ENCODE results near the gene ELSPBP1.
"Not testable (repeated sequence)": the region's sequence is repeated elsewhere in the genome, so short reads cannot be mapped to it uniquely, and the experiment has no call there.

Gene ELSPBP1

GRCh38 chr19:48059331-48059730, 64.9 kb downstream of the ELSPBP1 start:
- TF ChIP-seq CTCF (IDR thresholded peaks at IDR 0.05; ENCODE audit: control extremely low read depth, extremely low read depth, low read depth, missing control alignments): no peak
- CTCF ChIA-PET: no interaction called here
- no peak for DNase-seq (ENCODE audit: extremely low spot score)
- POLR2A ChIA-PET: no interaction called here

GRCh38 chr19:48060381-48060780, 65.9 kb downstream of the ELSPBP1 start:
- TF ChIP-seq CTCF (IDR thresholded peaks at IDR 0.05; ENCODE audit: control extremely low read depth, extremely low read depth, low read depth, missing control alignments): no peak
- ChIA-PET POLR2A (no interaction called here), CTCF (interaction anchor here (1.2 kb wide), 1 partner anchor 12 kb away, joined by 3 read pairs; no protein-coding TSS in a partner anchor)
- DNase-seq (ENCODE audit: extremely low spot score): no peak

- no peak for TF ChIP-seq CTCF (IDR thresholded peaks at IDR 0.05; ENCODE audit: control extremely low read depth, extremely low read depth, low read depth, missing control alignments)
- ChIA-PET CTCF (interaction anchor here (1.8 kb wide), 1 partner anchor 23 kb away, joined by 3 read pairs; no protein-coding TSS in a partner anchor), POLR2A (no interaction called here)
- no peak for DNase-seq (ENCODE audit: extremely low spot score)
These were observed 67.2 kb downstream of the ELSPBP1 start for GRCh38 chr19:48061401-48062344.

- ChIA-PET CTCF (no interaction called here), POLR2A (no interaction called here)
- TF ChIP-seq CTCF (IDR thresholded peaks at IDR 0.05; ENCODE audit: control extremely low read depth, extremely low read depth, low read depth, missing control alignments): no peak
- DNase-seq (ENCODE audit: extremely low spot score): no peak
These were observed 70.1 kb downstream of the ELSPBP1 start for GRCh38 chr19:48064509-48064908.

GRCh38 chr19:48069435-48069834, 75.0 kb downstream of the ELSPBP1 start:
- ChIA-PET POLR2A (no interaction called here), CTCF (no interaction called here)
- TF ChIP-seq CTCF (IDR thresholded peaks at IDR 0.05; ENCODE audit: control extremely low read depth, extremely low read depth, low read depth, missing control alignments): no peak
- no peak for DNase-seq (ENCODE audit: extremely low spot score)

- DNase-seq (ENCODE audit: extremely low spot score); CTCF ChIA-PET; POLR2A ChIA-PET: not testable (repeated sequence)
These were observed 75.8 kb downstream of the ELSPBP1 start for GRCh38 chr19:48070177-48070769.

Data from GM10248 (cell line).